ENCODE measurements around the gene LRBA. TPM values are rescaled to one million over a fixed set of nuclear protein-coding genes. Genes with fewer than 3 reads are reported as not detected.
"Not testable (repeated sequence)": the region's sequence is repeated elsewhere in the genome, so short reads cannot be mapped to it uniquely, and the experiment has no call there.

The LRBA gene
- total RNA-seq, 2 donors from 2014 or later: 37.7 to 70.5 TPM

- H3K27me3 Mint-ChIP-seq: no peaks in the 10 kb centered on the region
Measured at GRCh38 chr4:151004222-151004621, 10.9 kb downstream of the LRBA start.

GRCh38 chr4:151000747-151001429 is 14.2 kb downstream of the LRBA start:
- no peaks in the 10 kb centered on the region for H3K36me3 Mint-ChIP-seq
- no peak overlapping the region for H3K4me3 Mint-ChIP-seq
- ATAC-seq (peak in 1 of 2 donors; percentile 20), DNase-seq (ENCODE audit: low spot score) (no peak)
- H3K27me3 Mint-ChIP-seq: no peaks in the 10 kb centered on the region
- no peak overlapping the region for H3K27ac Mint-ChIP-seq
- H3K9me3 Mint-ChIP-seq: no peaks in the 10 kb centered on the region
- H3K4me1 Mint-ChIP-seq (ENCODE audit: low read depth in 2 of 2): peaks cover 27 to 38% of the 10 kb centered on the region in 2 donors

More at GRCh38 chr4:151004222-151004621, 10.9 kb downstream of the LRBA start:
- Mint-ChIP-seq H3K4me1 (ENCODE audit: low read depth in 2 of 2) (peaks cover 25 to 32% of the 10 kb centered on the region in 2 donors), H3K27ac (no peak overlapping the region), H3K4me3 (no peak overlapping the region), H3K36me3 (no peaks in the 10 kb centered on the region), H3K9me3 (no peaks in the 10 kb centered on the region)
- no peak for DNase-seq (ENCODE audit: low spot score)
- no peak for ATAC-seq

- Mint-ChIP-seq H3K27me3 (no peaks in the 10 kb centered on the region), H3K4me3 (no peak overlapping the region), H3K27ac (no peak overlapping the region), H3K9me3 (no peaks in the 10 kb centered on the region), H3K36me3 (no peaks in the 10 kb centered on the region), H3K4me1 (ENCODE audit: low read depth in 2 of 2) (peaks cover 32 to 35% of the 10 kb centered on the region in 2 donors)
- no peak for DNase-seq (ENCODE audit: low spot score)
- no peak for ATAC-seq
Measured at GRCh38 chr4:150999086-150999485, 16.0 kb downstream of the LRBA start.

GRCh38 chr4:150997141-150997540 is 17.9 kb downstream of the LRBA start:
- Mint-ChIP-seq H3K4me1 (ENCODE audit: low read depth in 2 of 2) (peaks cover 39 to 40% of the 10 kb centered on the region in 2 donors), H3K4me3 (no peak overlapping the region), H3K9me3 (no peaks in the 10 kb centered on the region), H3K27ac (no peak overlapping the region), H3K27me3 (no peaks in the 10 kb centered on the region), H3K36me3 (no peaks in the 10 kb centered on the region)
- ATAC-seq (no peak), DNase-seq (ENCODE audit: low spot score) (no peak)

GRCh38 chr4:150994721-150995120 is 20.4 kb downstream of the LRBA start:
- Mint-ChIP-seq H3K9me3 (no peaks in the 10 kb centered on the region), H3K27me3 (no peaks in the 10 kb centered on the region), H3K4me3 (no peak overlapping the region), H3K27ac (no peak overlapping the region), H3K4me1 (ENCODE audit: low read depth in 2 of 2) (peaks cover 23 to 29% of the 10 kb centered on the region in 2 donors), H3K36me3 (no peaks in the 10 kb centered on the region)
- DNase-seq (ENCODE audit: low spot score): no peak
- ATAC-seq: no peak

GRCh38 chr4:150993577-150993976 is 21.5 kb downstream of the LRBA start:
- peaks cover 20 to 24% of the 10 kb centered on the region in 2 donors for H3K4me1 Mint-ChIP-seq (ENCODE audit: low read depth in 2 of 2)
- H3K36me3 Mint-ChIP-seq: not testable (repeated sequence)

GRCh38 chr4:150990993-150991392 is 24.1 kb downstream of the LRBA start:
- no peaks in the 10 kb centered on the region for H3K27me3 Mint-ChIP-seq
- H3K4me1 Mint-ChIP-seq (ENCODE audit: low read depth in 2 of 2): peaks cover 28 to 29% of the 10 kb centered on the region in 2 donors
- no peaks in the 10 kb centered on the region for H3K36me3 Mint-ChIP-seq
- H3K27ac Mint-ChIP-seq: peak overlapping the region in 1 of 2 donors; percentile 29
- H3K9me3 Mint-ChIP-seq: no peaks in the 10 kb centered on the region
- no peak for DNase-seq (ENCODE audit: low spot score)
- ATAC-seq: no peak
- H3K4me3 Mint-ChIP-seq: no peak overlapping the region

More at GRCh38 chr4:150993577-150993976, 21.5 kb downstream of the LRBA start:
- ATAC-seq; DNase-seq (ENCODE audit: low spot score); H3K27ac Mint-ChIP-seq; H3K9me3 Mint-ChIP-seq; H3K27me3 Mint-ChIP-seq; H3K4me3 Mint-ChIP-seq: not testable (repeated sequence)

- ATAC-seq (no peak), DNase-seq (ENCODE audit: low spot score) (no peak)
- peaks cover 28 to 29% of the 10 kb centered on the region in 2 donors for H3K4me1 Mint-ChIP-seq (ENCODE audit: low read depth in 2 of 2)
- H3K27ac Mint-ChIP-seq: no peak overlapping the region
- no peaks in the 10 kb centered on the region for H3K9me3 Mint-ChIP-seq
- no peak overlapping the region for H3K4me3 Mint-ChIP-seq
- H3K36me3 Mint-ChIP-seq: no peaks in the 10 kb centered on the region
- H3K27me3 Mint-ChIP-seq: no peaks in the 10 kb centered on the region
Measured at GRCh38 chr4:150990250-150990649, 24.8 kb downstream of the LRBA start.

- DNase-seq (ENCODE audit: low spot score) (no peak), ATAC-seq (no peak)
- no peak overlapping the region for H3K27ac Mint-ChIP-seq
- H3K36me3 Mint-ChIP-seq: no peaks in the 10 kb centered on the region
- no peaks in the 10 kb centered on the region for H3K27me3 Mint-ChIP-seq
- no peaks in the 10 kb centered on the region for H3K9me3 Mint-ChIP-seq
- peaks cover 17 to 23% of the 10 kb centered on the region in 2 donors for H3K4me1 Mint-ChIP-seq (ENCODE audit: low read depth in 2 of 2)
- no peak overlapping the region for H3K4me3 Mint-ChIP-seq
Measured at GRCh38 chr4:150988238-150988637, 26.8 kb downstream of the LRBA start.

- Mint-ChIP-seq H3K27ac (no peak overlapping the region), H3K27me3 (no peaks in the 10 kb centered on the region), H3K4me1 (ENCODE audit: low read depth in 2 of 2) (peaks cover 17 to 25% of the 10 kb centered on the region in 2 donors), H3K36me3 (no peaks in the 10 kb centered on the region), H3K9me3 (no peaks in the 10 kb centered on the region), H3K4me3 (no peak overlapping the region)
- DNase-seq (ENCODE audit: low spot score) (no peak), ATAC-seq (no peak)
Measured at GRCh38 chr4:150987204-150987603, 27.9 kb downstream of the LRBA start.

- Mint-ChIP-seq H3K27me3 (no peaks in the 10 kb centered on the region), H3K4me1 (ENCODE audit: low read depth in 2 of 2) (peaks cover 13 to 22% of the 10 kb centered on the region in 2 donors), H3K36me3 (no peaks in the 10 kb centered on the region), H3K9me3 (no peaks in the 10 kb centered on the region), H3K4me3 (no peak overlapping the region), H3K27ac (no peak overlapping the region)
- DNase-seq (ENCODE audit: low spot score) (no peak), ATAC-seq (no peak)
Measured at GRCh38 chr4:150986085-150986484, 29.0 kb downstream of the LRBA start.

- Mint-ChIP-seq H3K27me3 (no peaks in the 10 kb centered on the region), H3K9me3 (no peaks in the 10 kb centered on the region), H3K27ac (no peak overlapping the region), H3K4me1 (ENCODE audit: low read depth in 2 of 2) (peaks cover 27 to 36% of the 10 kb centered on the region in 2 donors), H3K4me3 (no peak overlapping the region), H3K36me3 (peaks cover 11% of the 10 kb centered on the region)
- ATAC-seq (no peak), DNase-seq (ENCODE audit: low spot score) (no peak)
Measured at GRCh38 chr4:150983851-150984250, 31.2 kb downstream of the LRBA start.

GRCh38 chr4:150982557-150983233 is 32.4 kb downstream of the LRBA start:
- no peaks in the 10 kb centered on the region for H3K9me3 Mint-ChIP-seq
- peaks cover 14% of the 10 kb centered on the region for H3K36me3 Mint-ChIP-seq
- H3K4me1 Mint-ChIP-seq (ENCODE audit: low read depth in 2 of 2): peaks cover 38 to 48% of the 10 kb centered on the region in 2 donors
- no peak overlapping the region for H3K27ac Mint-ChIP-seq
- ATAC-seq (no peak), DNase-seq (ENCODE audit: low spot score) (no peak)
- H3K27me3 Mint-ChIP-seq: no peaks in the 10 kb centered on the region
- no peak overlapping the region for H3K4me3 Mint-ChIP-seq

GRCh38 chr4:150978738-150979575 is 36.1 kb downstream of the LRBA start:
- Mint-ChIP-seq H3K27ac (no peak overlapping the region), H3K27me3 (no peaks in the 10 kb centered on the region), H3K9me3 (no peaks in the 10 kb centered on the region), H3K4me3 (no peak overlapping the region), H3K4me1 (ENCODE audit: low read depth in 2 of 2) (peaks cover 51 to 60% of the 10 kb centered on the region in 2 donors), H3K36me3 (peaks cover 14% of the 10 kb centered on the region)
- ATAC-seq (no peak), DNase-seq (ENCODE audit: low spot score) (no peak)
